CD4-positive, alpha-beta T cell (primary cell): ENCODE measurements around the gene CHAF1A. TPM values are rescaled to one million over a fixed set of nuclear protein-coding genes. Genes with fewer than 3 reads are reported as not detected.
A peak's percentile ranks its signal among the peaks of the same experiment; 100 is the strongest.

ENCODE experiments used
- ATAC-seq: fragments of 200-7000 bp; cut with Tn5 transposase; one replicate; pipeline ENCODE4 v1.10.0; 2022; ENCODE audit warnings: mild to moderate bottlenecking; ENCODE audit not compliant: poor library complexity
- CTCF ChIA-PET: fragments of 350-600 bp; sonication (Branson Sonifier 250); formaldehyde crosslinking; loops from one replicate; lab custom pipeline; 2021; ENCODE audit warnings: antibody characterized with exemption, inconsistent platforms; lab: Charles Lee
- POLR2A ChIA-PET: fragments of 350-600 bp; sonication (Branson Sonifier 250); formaldehyde crosslinking; loops from one replicate; lab custom pipeline; 2021; ENCODE audit warnings: antibody characterized with exemption, inconsistent platforms; lab: Charles Lee
- DNase-seq, 14 experiments: peaks; one replicate each; pipeline ENCODE4 v3.0.0-alpha.2; 2013 to 2020; ENCODE audit warnings: mixed read lengths in 2 of 14
- H3K27ac ChIP-seq, 2 donors: one replicate each; pipeline versions ENCODE4 v1.5.1 to v1.7.0; 2013; ENCODE audit warnings: low read length in 2 of 2, low read depth in 1 of 2, mild to moderate bottlenecking in 1 of 2
- H3K27me3 ChIP-seq, 2 experiments: 1 replicate in 1 of 2; 2 replicates in 1 of 2; pipeline versions ENCODE4 v1.6.1 to v1.7.0; 2013; ENCODE audit warnings: low read length in 2 of 2, control low read depth in 1 of 2, mild to moderate bottlenecking in 1 of 2, moderate library complexity in 1 of 2; ENCODE audit not compliant: insufficient read depth in 2 of 2, control insufficient read depth in 1 of 2
- H3K36me3 ChIP-seq: one replicate; pipeline ENCODE4 v1.6.1; 2013; ENCODE audit warnings: low read length, control low read depth; ENCODE audit not compliant: insufficient read depth
- H3K4me1 ChIP-seq: one replicate; pipeline ENCODE4 v1.6.1; 2013; ENCODE audit warnings: low read length, control low read depth; ENCODE audit not compliant: insufficient read depth
- H3K4me3 ChIP-seq: one replicate; pipeline ENCODE4 v1.5.1; 2013; ENCODE audit warnings: mild to moderate bottlenecking, low read length, moderate library complexity
- H3K9me3 ChIP-seq, 2 experiments: 1 replicate in 1 of 2; 2 replicates in 1 of 2; pipeline versions ENCODE4 v1.6.1 to v1.7.0; 2013; ENCODE audit warnings: low read length in 2 of 2, mild to moderate bottlenecking in 2 of 2, control low read depth in 1 of 2, moderate library complexity in 1 of 2; ENCODE audit not compliant: control insufficient read depth in 1 of 2, insufficient read depth in 1 of 2
- H3K27ac Mint-ChIP-seq: one replicate; pipeline ENCODE4 v1.8.0; 2020; ENCODE audit warnings: mixed read lengths
- H3K27me3 Mint-ChIP-seq: one replicate; pipeline ENCODE4 v1.8.0; 2021; ENCODE audit warnings: mixed read lengths
- H3K36me3 Mint-ChIP-seq: one replicate; pipeline ENCODE4 v1.8.0; 2021; ENCODE audit warnings: low read depth, mixed read lengths
- H3K4me1 Mint-ChIP-seq: one replicate; pipeline ENCODE4 v1.8.0; 2021; ENCODE audit warnings: low read depth, mixed read lengths
- H3K4me3 Mint-ChIP-seq: one replicate; pipeline ENCODE4 v1.8.0; 2020; ENCODE audit warnings: mild to moderate bottlenecking, mixed read lengths
- H3K9me3 Mint-ChIP-seq: one replicate; pipeline ENCODE4 v1.8.0; 2020; ENCODE audit warnings: mixed read lengths
- intact Hi-C, 2 experiments: fragments of 100-400 bp; cut with DNase I in 1 of 2; cut with micrococcal nuclease in 1 of 2; formaldehyde crosslinking; loops; one replicate each; pipeline versions ENCODE4 v1.15.1 to v1.9.0; 2023 to 2025; cut with DNase I, micrococcal nuclease
- total RNA-seq, 174 experiments: library from RNA in 2 of 174; stranded (reverse) in 2 of 174; gene quantifications; one replicate each; pipeline ENCODE4 v1.2.3 and lab custom pipeline; 2021 to 2026
- TF ChIP-seq, protein P1 (sequence below): fragments of 200-600 bp; IDR thresholded peaks from one replicate; pipeline ENCODE4 v1.8.0; 2022; ENCODE audit warnings: antibody characterized with exemption, mild to moderate bottlenecking

Gene CHAF1A
- total RNA-seq, 2 experiments from 2014 or later = 27.5 to 27.8 TPM

DNA sequence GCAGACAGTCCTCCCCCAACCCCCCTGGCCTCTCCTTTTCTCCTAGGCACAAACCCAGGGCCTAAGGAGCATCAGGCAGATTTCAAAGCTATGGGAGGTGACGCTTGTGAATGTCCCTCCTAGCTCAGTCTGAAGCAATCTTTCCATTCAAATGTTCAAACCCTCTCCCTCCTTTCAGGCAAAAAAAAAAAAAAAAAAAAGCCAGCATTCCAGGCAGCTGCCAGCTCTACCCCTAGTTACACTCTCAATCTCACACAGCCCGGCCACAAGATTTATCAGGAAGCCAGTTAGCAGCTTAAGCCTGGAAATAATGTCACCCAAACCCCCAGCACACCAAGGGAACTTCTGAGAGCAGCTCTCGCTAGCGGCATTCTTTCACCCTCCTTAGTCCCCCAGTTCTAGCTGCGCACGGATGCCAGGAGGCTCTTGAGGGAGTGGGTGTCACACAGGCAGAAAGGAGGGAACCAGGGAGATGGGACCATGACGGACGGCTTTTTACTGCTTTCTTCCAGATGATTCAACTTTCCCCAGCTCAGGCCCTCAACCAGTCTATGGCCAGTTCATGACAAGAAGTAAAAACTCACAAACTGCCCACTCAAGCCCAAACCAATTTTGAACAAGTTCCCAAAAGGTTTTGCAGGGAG is 8.4 kb upstream of the CHAF1A start:
- CTCF ChIA-PET = interaction anchor here (2.0 kb wide), 1 partner anchor 24 kb away, joined by 9 read pairs; no protein-coding TSS in a partner anchor
- H3K9me3 ChIP-seq = no peaks in the 10 kb centered on the region
- intact Hi-C loops = no loop called here
- H3K27ac ChIP-seq = no peak overlapping the region
- peaks cover 65% of the 10 kb centered on the region for H3K4me1 Mint-ChIP-seq
- TF ChIP-seq, protein P1, sequence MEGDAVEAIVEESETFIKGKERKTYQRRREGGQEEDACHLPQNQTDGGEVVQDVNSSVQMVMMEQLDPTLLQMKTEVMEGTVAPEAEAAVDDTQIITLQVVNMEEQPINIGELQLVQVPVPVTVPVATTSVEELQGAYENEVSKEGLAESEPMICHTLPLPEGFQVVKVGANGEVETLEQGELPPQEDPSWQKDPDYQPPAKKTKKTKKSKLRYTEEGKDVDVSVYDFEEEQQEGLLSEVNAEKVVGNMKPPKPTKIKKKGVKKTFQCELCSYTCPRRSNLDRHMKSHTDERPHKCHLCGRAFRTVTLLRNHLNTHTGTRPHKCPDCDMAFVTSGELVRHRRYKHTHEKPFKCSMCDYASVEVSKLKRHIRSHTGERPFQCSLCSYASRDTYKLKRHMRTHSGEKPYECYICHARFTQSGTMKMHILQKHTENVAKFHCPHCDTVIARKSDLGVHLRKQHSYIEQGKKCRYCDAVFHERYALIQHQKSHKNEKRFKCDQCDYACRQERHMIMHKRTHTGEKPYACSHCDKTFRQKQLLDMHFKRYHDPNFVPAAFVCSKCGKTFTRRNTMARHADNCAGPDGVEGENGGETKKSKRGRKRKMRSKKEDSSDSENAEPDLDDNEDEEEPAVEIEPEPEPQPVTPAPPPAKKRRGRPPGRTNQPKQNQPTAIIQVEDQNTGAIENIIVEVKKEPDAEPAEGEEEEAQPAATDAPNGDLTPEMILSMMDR = no peak
- peaks cover 38% of the 10 kb centered on the region for H3K36me3 Mint-ChIP-seq
- no peaks in the 10 kb centered on the region for H3K27me3 Mint-ChIP-seq
- DNase-seq (no peak), ATAC-seq (no peak)
- H3K36me3 ChIP-seq = peaks cover 50% of the 10 kb centered on the region
- peak overlapping the region; percentile 51 for H3K4me3 Mint-ChIP-seq
- H3K4me3 ChIP-seq = no peak overlapping the region
- peak overlapping the region; percentile 47 for H3K27ac Mint-ChIP-seq
- no peaks in the 10 kb centered on the region for H3K9me3 Mint-ChIP-seq
- H3K27me3 ChIP-seq = no peaks in the 10 kb centered on the region
- H3K4me1 ChIP-seq = peaks cover 73% of the 10 kb centered on the region
- POLR2A ChIA-PET = interaction anchor here (1.2 kb wide), 1 partner anchor 24 kb away, joined by 4 read pairs; no protein-coding TSS in a partner anchor

DNA sequence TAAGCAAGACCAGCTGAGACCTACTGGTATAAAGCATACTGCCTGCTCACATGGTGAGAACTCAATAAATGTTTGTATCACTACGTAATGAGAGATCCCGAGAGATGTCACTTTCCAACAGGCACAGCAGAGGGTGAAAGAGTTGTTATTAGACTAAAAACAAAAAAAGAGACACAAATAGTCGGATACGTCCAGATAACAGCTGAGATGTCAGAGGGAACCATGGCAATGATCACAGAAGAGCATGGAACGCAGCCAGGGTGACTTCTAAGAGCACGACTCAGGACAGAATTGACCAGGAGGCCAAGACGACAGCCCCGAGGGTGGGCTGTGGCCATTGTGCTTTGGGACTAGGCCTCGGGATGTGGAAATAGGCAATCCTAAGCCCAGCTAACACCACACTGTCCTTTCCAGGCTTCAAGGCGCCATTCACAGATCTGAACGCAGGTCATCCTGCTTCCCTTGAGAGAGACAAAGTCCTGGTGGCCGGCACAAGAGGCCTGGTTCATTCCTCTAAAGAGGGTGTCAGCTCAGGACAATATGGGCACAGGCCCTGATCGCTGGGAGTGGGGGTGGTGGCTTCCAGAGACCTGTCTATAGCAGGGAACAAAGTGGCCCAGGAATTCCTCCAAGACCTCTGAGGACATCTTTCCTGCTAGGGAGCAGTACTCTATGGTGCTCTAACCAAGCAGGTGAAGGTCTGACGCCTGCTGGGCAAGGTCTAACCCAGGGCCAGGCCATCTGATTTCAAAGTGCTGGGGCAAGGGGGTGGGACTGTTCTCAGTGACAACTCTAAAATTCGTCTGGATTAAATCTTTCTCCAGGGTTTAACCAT is 5.3 kb upstream of the CHAF1A start:
- H3K27me3 Mint-ChIP-seq = no peaks in the 10 kb centered on the region
- ATAC-seq (no peak), DNase-seq (no peak)
- Histone ChIP-seq H3K36me3 (peaks cover 32% of the 10 kb centered on the region), H3K4me3 (no peak overlapping the region), H3K9me3 (no peaks in the 10 kb centered on the region), H3K27me3 (no peaks in the 10 kb centered on the region), H3K27ac (no peak overlapping the region), H3K4me1 (peaks cover 69% of the 10 kb centered on the region)
- peak overlapping the region; percentile 47 for H3K27ac Mint-ChIP-seq
- H3K36me3 Mint-ChIP-seq = peaks cover 48% of the 10 kb centered on the region
- TF ChIP-seq, protein P1 = no peak
- H3K4me1 Mint-ChIP-seq = peaks cover 70% of the 10 kb centered on the region
- intact Hi-C loops = no loop called here
- POLR2A ChIA-PET = no interaction called here
- peak overlapping the region; percentile 54 for H3K4me3 Mint-ChIP-seq
- no peaks in the 10 kb centered on the region for H3K9me3 Mint-ChIP-seq
- CTCF ChIA-PET = interaction anchor here (1.7 to 2.0 kb wide), 2 partner anchors 27 kb away, joined by 8 to 18 read pairs; no protein-coding TSS in a partner anchor

DNA sequence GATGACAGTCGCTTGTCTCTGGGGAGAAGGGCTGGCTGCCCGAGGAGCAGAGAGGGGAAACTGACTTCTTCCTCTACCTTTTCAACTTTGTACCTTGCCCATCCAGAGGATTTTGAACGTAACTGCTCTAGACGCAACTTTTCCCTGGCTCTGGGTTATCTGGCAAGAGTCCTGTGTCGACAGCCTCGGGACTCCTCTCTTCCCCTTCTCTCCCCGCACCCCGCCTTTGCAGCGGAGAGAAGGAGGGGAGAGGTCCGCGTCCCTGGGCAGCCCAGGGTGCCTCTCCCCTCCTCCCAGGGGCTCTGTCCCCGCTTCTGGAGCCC is 2.7 kb upstream of the CHAF1A start:
- Mint-ChIP-seq H3K27ac (peak overlapping the region; percentile 83), H3K4me1 (peaks cover 74% of the 10 kb centered on the region), H3K9me3 (no peaks in the 10 kb centered on the region), H3K27me3 (no peaks in the 10 kb centered on the region), H3K4me3 (peak overlapping the region; percentile 96), H3K36me3 (peaks cover 39% of the 10 kb centered on the region)
- ChIA-PET POLR2A (interaction anchor here (0.6 to 3.3 kb wide), 13 partner anchors 9 to 842 kb away, joined by 3 to 33 read pairs (median 4); partner anchors contain the start of genes HDGFL2, MFSD12, MPND and STAP2), CTCF (interaction anchor here (0.5 to 3.2 kb wide), 23 partner anchors 8 to 393 kb away, joined by 3 to 63 read pairs (median 5); partner anchors contain the start of genes FSD1, HDGFL2, MPND and YJU2)
- Histone ChIP-seq H3K36me3 (peaks cover 29% of the 10 kb centered on the region), H3K4me1 (peaks cover 60% of the 10 kb centered on the region), H3K9me3 (no peaks in the 10 kb centered on the region), H3K4me3 (peak overlapping the region; percentile 98), H3K27ac (peak overlapping the region; percentile 70 to 91), H3K27me3 (no peaks in the 10 kb centered on the region)
- peak in 2 of 14 experiments; percentile 16 to 19 for DNase-seq
- intact Hi-C loops = loop anchor here (1.0 to 10.0 kb wide), 9 partner anchors 30 to 1225 kb away; partner anchors contain the start of genes EEF2 (in 1 of the 2), FEM1A (in 1 of the 2), PIAS4 (in 1 of the 2) and SAFB (in 1 of the 2)
- TF ChIP-seq, protein P1 = no peak
- no peak for ATAC-seq
